Upper lobe of left lung (tissue), 4 donors: Measurements from ENCODE around the gene CD300LB.

ENCODE experiments used
- POLR2A ChIP-seq, 4 donors: fragments of 450-650 bp; IDR thresholded peaks; one replicate each; pipeline ENCODE4 v1.5.1; 2016 to 2017; ENCODE audit warnings: antibody characterized with exemption in 4 of 4, mild to moderate bottlenecking in 2 of 4
- TF ChIP-seq, protein P1 (sequence below), 6 experiments: fragments of 450-650 bp in 4 of 6; fragments of 200-600 bp in 2 of 6; sonication (generic) in 2 of 6; IDR thresholded peaks; one replicate each; pipeline ENCODE4 v1.5.1; 2016 to 2019; ENCODE audit warnings: antibody characterized with exemption in 6 of 6

GRCh38 chr17:74475189-74475588 lies 56.1 kb downstream of the CD300LB start:
- TF ChIP-seq, protein P1, sequence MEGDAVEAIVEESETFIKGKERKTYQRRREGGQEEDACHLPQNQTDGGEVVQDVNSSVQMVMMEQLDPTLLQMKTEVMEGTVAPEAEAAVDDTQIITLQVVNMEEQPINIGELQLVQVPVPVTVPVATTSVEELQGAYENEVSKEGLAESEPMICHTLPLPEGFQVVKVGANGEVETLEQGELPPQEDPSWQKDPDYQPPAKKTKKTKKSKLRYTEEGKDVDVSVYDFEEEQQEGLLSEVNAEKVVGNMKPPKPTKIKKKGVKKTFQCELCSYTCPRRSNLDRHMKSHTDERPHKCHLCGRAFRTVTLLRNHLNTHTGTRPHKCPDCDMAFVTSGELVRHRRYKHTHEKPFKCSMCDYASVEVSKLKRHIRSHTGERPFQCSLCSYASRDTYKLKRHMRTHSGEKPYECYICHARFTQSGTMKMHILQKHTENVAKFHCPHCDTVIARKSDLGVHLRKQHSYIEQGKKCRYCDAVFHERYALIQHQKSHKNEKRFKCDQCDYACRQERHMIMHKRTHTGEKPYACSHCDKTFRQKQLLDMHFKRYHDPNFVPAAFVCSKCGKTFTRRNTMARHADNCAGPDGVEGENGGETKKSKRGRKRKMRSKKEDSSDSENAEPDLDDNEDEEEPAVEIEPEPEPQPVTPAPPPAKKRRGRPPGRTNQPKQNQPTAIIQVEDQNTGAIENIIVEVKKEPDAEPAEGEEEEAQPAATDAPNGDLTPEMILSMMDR (IDR thresholded peaks at IDR 0.05): no peak
- no peak for TF ChIP-seq POLR2A (IDR thresholded peaks at IDR 0.05)
